Endodermal cell (in vitro differentiated cells): ENCODE results near the gene NKX6-2. TPM values are rescaled to one million over a fixed set of nuclear protein-coding genes. Genes with fewer than 3 reads are reported as not detected.

Source experiments
- DNase-seq: peaks from one replicate; pipeline ENCODE4 v3.0.0-alpha.2; 2017
- H3K27ac ChIP-seq: 2 replicates; pipeline ENCODE4 v1.5.1; 2013; ENCODE audit warnings: mild to moderate bottlenecking, low read depth, low read length, moderate library complexity
- H3K27me3 ChIP-seq: 2 replicates; pipeline ENCODE4 v1.6.1; 2013; ENCODE audit warnings: mild to moderate bottlenecking, low read length, moderate library complexity; ENCODE audit not compliant: insufficient read depth, control insufficient read depth, poor library complexity, severe bottlenecking
- H3K36me3 ChIP-seq: 2 replicates; pipeline ENCODE4 v1.7.0; 2013; ENCODE audit warnings: mild to moderate bottlenecking, low read length, moderate library complexity; ENCODE audit not compliant: control insufficient read depth, insufficient read depth
- H3K4me1 ChIP-seq: one replicate; pipeline ENCODE4 v1.7.0; 2013; ENCODE audit warnings: low read length; ENCODE audit not compliant: control insufficient read depth, insufficient read depth
- H3K4me3 ChIP-seq: 2 replicates; pipeline ENCODE4 v1.5.1; 2013; ENCODE audit warnings: mild to moderate bottlenecking, low read length, moderate library complexity
- H3K9ac ChIP-seq: 2 replicates; pipeline ENCODE4 v1.6.1; 2013; ENCODE audit warnings: mild to moderate bottlenecking, low read length, moderate library complexity; ENCODE audit not compliant: poor library complexity, severe bottlenecking; ENCODE audit errors: extremely low read depth
- H3K9me3 ChIP-seq: 2 replicates; pipeline ENCODE4 v1.6.1; 2013; ENCODE audit warnings: mild to moderate bottlenecking, low read length, moderate library complexity; ENCODE audit not compliant: control insufficient read depth
- H3K27ac Mint-ChIP-seq: 2 replicates; pipeline ENCODE4 v1.8.0; 2020; ENCODE audit warnings: mixed read lengths
- H3K27me3 Mint-ChIP-seq: 2 replicates; pipeline ENCODE4 v1.8.0; 2021; ENCODE audit warnings: mild to moderate bottlenecking, mixed read lengths; ENCODE audit not compliant: insufficient read depth
- H3K36me3 Mint-ChIP-seq: 2 replicates; pipeline ENCODE4 v1.8.0; 2020; ENCODE audit warnings: low read depth, mixed read lengths
- H3K4me1 Mint-ChIP-seq: 2 replicates; pipeline ENCODE4 v1.8.0; 2020; ENCODE audit warnings: mixed read lengths
- H3K4me3 Mint-ChIP-seq: 2 replicates; pipeline ENCODE4 v1.8.0; 2020; ENCODE audit warnings: mild to moderate bottlenecking, moderate library complexity, mixed read lengths
- H3K9me3 Mint-ChIP-seq: 2 replicates; pipeline ENCODE4 v1.8.0; 2020; ENCODE audit warnings: mild to moderate bottlenecking, mixed read lengths
- WGBS, 2 experiments: methylation state at CpG; one replicate each; pipeline versions ENCODE4 v1.1.5 to v1.1.7; 2013; ENCODE audit warnings: missing lambda C conversion rate in 2 of 2, mixed read lengths in 1 of 2; ENCODE audit not compliant: insufficient coverage in 1 of 2, insufficient read length in 1 of 2; 5-methylcytosine and 5-hydroxymethylcytosine counted together
- total RNA-seq, 2 donors: library from RNA; stranded (reverse); fragmentation: NEBNext Ultra II Directional in 1 of 2; extraction: Animal tissue kit (Norgen Biotek cat#: 25700) in 1 of 2; gene quantifications; 2 replicates in 1 of 2; 3 replicates in 1 of 2; pipeline ENCODE4 v1.2.1, GENCODE V29; 2021
- TF ChIP-seq, protein P1 (sequence below): fragments of 200-600 bp; sonication (generic); conservative IDR thresholded peaks from 2 replicates; pipeline ENCODE4 v1.5.0; 2021; ENCODE audit warnings: antibody characterized with exemption, mild to moderate bottlenecking

NKX6-2 gene
- total RNA-seq, 2 donors from 2014 or later, result 0.31 TPM; not detected in 1

DNA sequence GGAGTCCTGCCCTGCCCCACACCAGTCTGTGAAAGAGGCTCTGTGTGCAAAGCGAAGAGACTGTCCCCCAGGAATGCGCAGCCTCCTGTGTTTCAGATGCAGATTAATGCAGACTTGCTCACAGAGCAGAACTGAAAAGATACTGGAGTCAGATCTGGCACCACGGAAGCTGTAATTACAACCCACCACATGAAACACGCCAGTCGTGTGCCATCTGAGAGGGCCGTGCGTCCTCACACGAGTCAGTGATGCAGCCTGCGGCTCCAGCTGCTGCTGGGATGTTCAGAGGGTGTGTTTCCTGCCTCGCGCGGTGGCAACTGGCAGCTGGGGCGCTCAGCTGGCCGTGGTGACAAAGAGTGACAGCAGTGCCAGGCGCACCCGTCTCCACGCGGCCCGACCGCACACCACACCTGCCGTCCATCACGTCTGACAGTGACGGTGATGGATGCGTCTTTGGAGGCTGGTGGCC, 50.0 kb downstream of the NKX6-2 start:
- H3K36me3 ChIP-seq, result no peaks in the 10 kb centered on the region
- H3K9me3 Mint-ChIP-seq, result no peaks in the 10 kb centered on the region
- no peaks in the 10 kb centered on the region for H3K4me1 Mint-ChIP-seq
- no peaks in the 10 kb centered on the region for H3K9me3 ChIP-seq
- no peaks in the 10 kb centered on the region for H3K4me1 ChIP-seq
- H3K27me3 Mint-ChIP-seq, result no peaks in the 10 kb centered on the region
- H3K27ac ChIP-seq, result no peak overlapping the region
- TF ChIP-seq, protein P1, sequence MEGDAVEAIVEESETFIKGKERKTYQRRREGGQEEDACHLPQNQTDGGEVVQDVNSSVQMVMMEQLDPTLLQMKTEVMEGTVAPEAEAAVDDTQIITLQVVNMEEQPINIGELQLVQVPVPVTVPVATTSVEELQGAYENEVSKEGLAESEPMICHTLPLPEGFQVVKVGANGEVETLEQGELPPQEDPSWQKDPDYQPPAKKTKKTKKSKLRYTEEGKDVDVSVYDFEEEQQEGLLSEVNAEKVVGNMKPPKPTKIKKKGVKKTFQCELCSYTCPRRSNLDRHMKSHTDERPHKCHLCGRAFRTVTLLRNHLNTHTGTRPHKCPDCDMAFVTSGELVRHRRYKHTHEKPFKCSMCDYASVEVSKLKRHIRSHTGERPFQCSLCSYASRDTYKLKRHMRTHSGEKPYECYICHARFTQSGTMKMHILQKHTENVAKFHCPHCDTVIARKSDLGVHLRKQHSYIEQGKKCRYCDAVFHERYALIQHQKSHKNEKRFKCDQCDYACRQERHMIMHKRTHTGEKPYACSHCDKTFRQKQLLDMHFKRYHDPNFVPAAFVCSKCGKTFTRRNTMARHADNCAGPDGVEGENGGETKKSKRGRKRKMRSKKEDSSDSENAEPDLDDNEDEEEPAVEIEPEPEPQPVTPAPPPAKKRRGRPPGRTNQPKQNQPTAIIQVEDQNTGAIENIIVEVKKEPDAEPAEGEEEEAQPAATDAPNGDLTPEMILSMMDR, result no peak
- no peak for DNase-seq
- WGBS, 2 experiments, result 93 to 94% methylated on average over 14 to 24 of the region's 24 CpGs
- H3K4me3 Mint-ChIP-seq, result no peak overlapping the region
- H3K9ac ChIP-seq, result no peak overlapping the region
- H3K27me3 ChIP-seq, result no peaks in the 10 kb centered on the region
- H3K27ac Mint-ChIP-seq, result no peak overlapping the region
- H3K4me3 ChIP-seq, result no peak overlapping the region
- H3K36me3 Mint-ChIP-seq, result no peaks in the 10 kb centered on the region

- no peak for DNase-seq
- no peaks in the 10 kb centered on the region for H3K27me3 ChIP-seq
- H3K27me3 Mint-ChIP-seq, result no peaks in the 10 kb centered on the region
- no peak overlapping the region for H3K4me3 Mint-ChIP-seq
- H3K27ac ChIP-seq, result no peak overlapping the region
- H3K36me3 Mint-ChIP-seq, result no peaks in the 10 kb centered on the region
- no peak overlapping the region for H3K27ac Mint-ChIP-seq
- H3K9me3 ChIP-seq, result no peaks in the 10 kb centered on the region
- no peaks in the 10 kb centered on the region for H3K4me1 ChIP-seq
- no peaks in the 10 kb centered on the region for H3K36me3 ChIP-seq
- H3K9me3 Mint-ChIP-seq, result no peaks in the 10 kb centered on the region
- H3K4me1 Mint-ChIP-seq, result no peaks in the 10 kb centered on the region
- WGBS, 2 experiments, result 93 to 95% methylated on average over 6 to 19 of the region's 19 CpGs
- TF ChIP-seq, protein P1, result no peak
- H3K4me3 ChIP-seq, result no peak overlapping the region
- H3K9ac ChIP-seq, result no peak overlapping the region
These were observed 50.6 kb downstream of the NKX6-2 start for GRCh38 chr10:132735341-132735775.

DNA sequence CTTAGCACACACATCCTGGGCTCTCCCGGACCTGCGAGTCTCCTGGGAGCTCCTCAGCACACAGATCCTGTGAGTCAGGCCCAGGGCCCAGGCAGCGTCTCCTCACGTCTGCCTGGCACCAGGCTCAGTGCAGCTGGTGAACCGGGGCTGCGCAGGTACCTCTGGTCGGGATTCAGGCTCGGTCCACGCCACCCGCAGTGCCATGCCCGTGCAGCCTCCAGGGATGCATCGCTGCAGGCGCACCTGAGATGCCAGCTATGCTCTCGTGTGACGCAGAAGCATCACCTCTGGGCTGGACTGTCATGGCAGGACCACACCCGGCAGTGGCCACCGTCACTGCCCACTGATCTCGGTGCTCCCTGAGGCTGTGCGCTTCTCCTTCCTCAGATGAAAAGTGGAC, 52.0 kb downstream of the NKX6-2 start:
- DNase-seq, result no peak
- TF ChIP-seq, protein P1, result no peak
- Mint-ChIP-seq H3K9me3 (no peaks in the 10 kb centered on the region), H3K4me3 (no peak overlapping the region), H3K27me3 (no peaks in the 10 kb centered on the region), H3K36me3 (no peaks in the 10 kb centered on the region), H3K4me1 (no peaks in the 10 kb centered on the region), H3K27ac (no peak overlapping the region)
- H3K9ac ChIP-seq, result no peak overlapping the region
- no peaks in the 10 kb centered on the region for H3K4me1 ChIP-seq
- H3K4me3 ChIP-seq, result no peak overlapping the region
- no peaks in the 10 kb centered on the region for H3K27me3 ChIP-seq
- H3K36me3 ChIP-seq, result no peaks in the 10 kb centered on the region
- H3K27ac ChIP-seq, result no peak overlapping the region
- WGBS, 2 experiments, result 95 to 97% methylated on average over 19 of the region's 19 CpGs
- H3K9me3 ChIP-seq, result no peaks in the 10 kb centered on the region

Other genes starting within 250 kb of the NKX6-2 start
- 10 to 100 TPM; 20.7 to 26.7 TPM for gene INPP5A, start 248.4 kb downstream of the NKX6-2 start, total RNA-seq
- 10 to 100 TPM in 1 of 2 donors, 1 to 10 TPM in 1; 9.9 to 10.5 TPM for gene CFAP46, start 156.4 kb upstream of the NKX6-2 start, total RNA-seq